WTC11 (cell line): ENCODE measurements around the gene NKPD1.

Source experiments
- ATF1 ChIP-seq: sonication (generic); formaldehyde crosslinking; IDR thresholded peaks from 2 replicates; pipeline ENCODE4 v1.8.1; 2023; ENCODE audit warnings: mild to moderate bottlenecking, moderate library complexity, missing genetic modification reagents
- ATF2 ChIP-seq: sonication (generic); formaldehyde crosslinking; IDR thresholded peaks from 2 replicates; pipeline ENCODE4 v1.8.1; 2022; ENCODE audit warnings: low read depth, missing genetic modification reagents, borderline replicate concordance
- ATF3 ChIP-seq: sonication (generic); formaldehyde crosslinking; conservative IDR thresholded peaks from 2 replicates; pipeline ENCODE4 v1.8.1; 2022; ENCODE audit warnings: mild to moderate bottlenecking, missing genetic modification reagents
- ERG ChIP-seq: fragments of 250-450 bp; sonication (Bioruptor Pico); IDR thresholded peaks from 2 replicates; pipeline ENCODE4 v1.8.0; 2021; ENCODE audit warnings: mild to moderate bottlenecking
- FOXP1 ChIP-seq: sonication (generic); formaldehyde crosslinking; IDR thresholded peaks from 2 replicates; pipeline ENCODE4 v1.8.0; 2022; ENCODE audit warnings: missing genetic modification reagents, mild to moderate bottlenecking, moderate library complexity, borderline replicate concordance
- JUN ChIP-seq: sonication (generic); formaldehyde crosslinking; IDR thresholded peaks from 2 replicates; pipeline ENCODE4 v1.8.0; 2023; ENCODE audit warnings: mild to moderate bottlenecking, missing genetic modification reagents
- NFYB ChIP-seq: sonication (generic); formaldehyde crosslinking; conservative IDR thresholded peaks from 2 replicates; pipeline ENCODE4 v1.8.0; 2022; ENCODE audit warnings: low read depth, missing genetic modification reagents
- NR1H2 ChIP-seq: sonication (generic); formaldehyde crosslinking; IDR thresholded peaks from 2 replicates; pipeline ENCODE4 v1.9.0; 2021; ENCODE audit warnings: mild to moderate bottlenecking, moderate library complexity, missing genetic modification reagents
- NR3C1 ChIP-seq: sonication (generic); formaldehyde crosslinking; conservative IDR thresholded peaks from 2 replicates; pipeline ENCODE4 v1.8.1; 2023; ENCODE audit warnings: low read depth, mild to moderate bottlenecking, missing genetic modification reagents
- USF1 ChIP-seq: sonication (generic); formaldehyde crosslinking; IDR thresholded peaks from 2 replicates; pipeline ENCODE4 v1.8.0; 2022; ENCODE audit warnings: mild to moderate bottlenecking, missing genetic modification reagents
- ZNF121 ChIP-seq: sonication (generic); formaldehyde crosslinking; IDR thresholded peaks from 2 replicates; pipeline ENCODE4 v1.8.0; 2023; ENCODE audit warnings: missing genetic modification reagents
- TF ChIP-seq, protein P1 (sequence below): fragments of 200-600 bp; IDR thresholded peaks from 2 replicates; pipeline ENCODE4 v1.8.0; 2022; ENCODE audit warnings: antibody characterized with exemption
- TF ChIP-seq, protein P2 (sequence below): fragments of 250-450 bp; sonication (Bioruptor Pico); IDR thresholded peaks from 2 replicates; pipeline ENCODE4 v1.9.0; 2021; ENCODE audit warnings: mild to moderate bottlenecking, borderline replicate concordance
- TF ChIP-seq, protein P3 (sequence below): sonication (generic); formaldehyde crosslinking; IDR thresholded peaks from 2 replicates; pipeline ENCODE4 v1.8.1; 2023; ENCODE audit warnings: mild to moderate bottlenecking, missing genetic modification reagents

GRCh38 chr19:45184115-45184514, 23.3 kb upstream of the NKPD1 start:
- TF ChIP-seq NR1H2 (CRISPR knock-in tag) (no peak), FOXP1 (CRISPR knock-in tag) (no peak), NR3C1 (CRISPR knock-in tag) (no peak), USF1 (CRISPR knock-in tag) (no peak), JUN (CRISPR knock-in tag) (no peak), ATF3 (CRISPR knock-in tag) (no peak), ERG (CRISPR knock-in tag) (no peak), ATF1 (CRISPR knock-in tag) (no peak), ATF2 (no peak), NFYB (CRISPR knock-in tag) (no peak), ZNF121 (no peak)
- TF ChIP-seq, protein P1, sequence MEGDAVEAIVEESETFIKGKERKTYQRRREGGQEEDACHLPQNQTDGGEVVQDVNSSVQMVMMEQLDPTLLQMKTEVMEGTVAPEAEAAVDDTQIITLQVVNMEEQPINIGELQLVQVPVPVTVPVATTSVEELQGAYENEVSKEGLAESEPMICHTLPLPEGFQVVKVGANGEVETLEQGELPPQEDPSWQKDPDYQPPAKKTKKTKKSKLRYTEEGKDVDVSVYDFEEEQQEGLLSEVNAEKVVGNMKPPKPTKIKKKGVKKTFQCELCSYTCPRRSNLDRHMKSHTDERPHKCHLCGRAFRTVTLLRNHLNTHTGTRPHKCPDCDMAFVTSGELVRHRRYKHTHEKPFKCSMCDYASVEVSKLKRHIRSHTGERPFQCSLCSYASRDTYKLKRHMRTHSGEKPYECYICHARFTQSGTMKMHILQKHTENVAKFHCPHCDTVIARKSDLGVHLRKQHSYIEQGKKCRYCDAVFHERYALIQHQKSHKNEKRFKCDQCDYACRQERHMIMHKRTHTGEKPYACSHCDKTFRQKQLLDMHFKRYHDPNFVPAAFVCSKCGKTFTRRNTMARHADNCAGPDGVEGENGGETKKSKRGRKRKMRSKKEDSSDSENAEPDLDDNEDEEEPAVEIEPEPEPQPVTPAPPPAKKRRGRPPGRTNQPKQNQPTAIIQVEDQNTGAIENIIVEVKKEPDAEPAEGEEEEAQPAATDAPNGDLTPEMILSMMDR: no peak
- TF ChIP-seq, protein P2, sequence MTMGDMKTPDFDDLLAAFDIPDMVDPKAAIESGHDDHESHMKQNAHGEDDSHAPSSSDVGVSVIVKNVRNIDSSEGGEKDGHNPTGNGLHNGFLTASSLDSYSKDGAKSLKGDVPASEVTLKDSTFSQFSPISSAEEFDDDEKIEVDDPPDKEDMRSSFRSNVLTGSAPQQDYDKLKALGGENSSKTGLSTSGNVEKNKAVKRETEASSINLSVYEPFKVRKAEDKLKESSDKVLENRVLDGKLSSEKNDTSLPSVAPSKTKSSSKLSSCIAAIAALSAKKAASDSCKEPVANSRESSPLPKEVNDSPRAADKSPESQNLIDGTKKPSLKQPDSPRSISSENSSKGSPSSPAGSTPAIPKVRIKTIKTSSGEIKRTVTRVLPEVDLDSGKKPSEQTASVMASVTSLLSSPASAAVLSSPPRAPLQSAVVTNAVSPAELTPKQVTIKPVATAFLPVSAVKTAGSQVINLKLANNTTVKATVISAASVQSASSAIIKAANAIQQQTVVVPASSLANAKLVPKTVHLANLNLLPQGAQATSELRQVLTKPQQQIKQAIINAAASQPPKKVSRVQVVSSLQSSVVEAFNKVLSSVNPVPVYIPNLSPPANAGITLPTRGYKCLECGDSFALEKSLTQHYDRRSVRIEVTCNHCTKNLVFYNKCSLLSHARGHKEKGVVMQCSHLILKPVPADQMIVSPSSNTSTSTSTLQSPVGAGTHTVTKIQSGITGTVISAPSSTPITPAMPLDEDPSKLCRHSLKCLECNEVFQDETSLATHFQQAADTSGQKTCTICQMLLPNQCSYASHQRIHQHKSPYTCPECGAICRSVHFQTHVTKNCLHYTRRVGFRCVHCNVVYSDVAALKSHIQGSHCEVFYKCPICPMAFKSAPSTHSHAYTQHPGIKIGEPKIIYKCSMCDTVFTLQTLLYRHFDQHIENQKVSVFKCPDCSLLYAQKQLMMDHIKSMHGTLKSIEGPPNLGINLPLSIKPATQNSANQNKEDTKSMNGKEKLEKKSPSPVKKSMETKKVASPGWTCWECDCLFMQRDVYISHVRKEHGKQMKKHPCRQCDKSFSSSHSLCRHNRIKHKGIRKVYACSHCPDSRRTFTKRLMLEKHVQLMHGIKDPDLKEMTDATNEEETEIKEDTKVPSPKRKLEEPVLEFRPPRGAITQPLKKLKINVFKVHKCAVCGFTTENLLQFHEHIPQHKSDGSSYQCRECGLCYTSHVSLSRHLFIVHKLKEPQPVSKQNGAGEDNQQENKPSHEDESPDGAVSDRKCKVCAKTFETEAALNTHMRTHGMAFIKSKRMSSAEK (CRISPR knock-in tag): no peak
- TF ChIP-seq, protein P3, sequence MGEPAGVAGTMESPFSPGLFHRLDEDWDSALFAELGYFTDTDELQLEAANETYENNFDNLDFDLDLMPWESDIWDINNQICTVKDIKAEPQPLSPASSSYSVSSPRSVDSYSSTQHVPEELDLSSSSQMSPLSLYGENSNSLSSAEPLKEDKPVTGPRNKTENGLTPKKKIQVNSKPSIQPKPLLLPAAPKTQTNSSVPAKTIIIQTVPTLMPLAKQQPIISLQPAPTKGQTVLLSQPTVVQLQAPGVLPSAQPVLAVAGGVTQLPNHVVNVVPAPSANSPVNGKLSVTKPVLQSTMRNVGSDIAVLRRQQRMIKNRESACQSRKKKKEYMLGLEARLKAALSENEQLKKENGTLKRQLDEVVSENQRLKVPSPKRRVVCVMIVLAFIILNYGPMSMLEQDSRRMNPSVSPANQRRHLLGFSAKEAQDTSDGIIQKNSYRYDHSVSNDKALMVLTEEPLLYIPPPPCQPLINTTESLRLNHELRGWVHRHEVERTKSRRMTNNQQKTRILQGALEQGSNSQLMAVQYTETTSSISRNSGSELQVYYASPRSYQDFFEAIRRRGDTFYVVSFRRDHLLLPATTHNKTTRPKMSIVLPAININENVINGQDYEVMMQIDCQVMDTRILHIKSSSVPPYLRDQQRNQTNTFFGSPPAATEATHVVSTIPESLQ (CRISPR knock-in tag): no peak
